ENCODE measurements around the gene NASP.

GRCh38 chr1:45574105-45574626 is 9.7 kb upstream of the NASP start:
- TF ChIP-seq POLR2A (IDR thresholded peaks at IDR 0.05): no peak
- TF ChIP-seq CTCF (IDR thresholded peaks at IDR 0.05): no peak
